Spinal cord (tissue), 10 donors: ENCODE results near the gene WDR17. TPM values are rescaled to one million over a fixed set of nuclear protein-coding genes. Genes with fewer than 3 reads are reported as not detected.

ENCODE experiments used
- DNase-seq, 6 donors: peaks; one replicate each; pipeline versions ENCODE4 v3.0.0 to v3.0.0-alpha.2; 2013 to 2015; ENCODE audit warnings: low spot score in 6 of 6, low read depth in 4 of 6
- H3K27ac ChIP-seq: one replicate; pipeline ENCODE4 v1.5.1; 2013; ENCODE audit warnings: low read depth, low read length, control low read depth
- H3K27me3 ChIP-seq: one replicate; pipeline ENCODE4 v1.6.1; 2013; ENCODE audit warnings: low read length; ENCODE audit not compliant: control insufficient read depth, insufficient read depth
- H3K36me3 ChIP-seq: one replicate; pipeline ENCODE4 v1.6.1; 2013; ENCODE audit warnings: low read length; ENCODE audit not compliant: control insufficient read depth, insufficient read depth
- H3K4me1 ChIP-seq: one replicate; pipeline ENCODE4 v1.6.1; 2013; ENCODE audit warnings: low read length; ENCODE audit not compliant: control insufficient read depth, insufficient read depth
- H3K4me3 ChIP-seq: one replicate; pipeline ENCODE4 v1.5.1; 2013; ENCODE audit warnings: low read depth, low read length, control low read depth
- H3K9me3 ChIP-seq: one replicate; pipeline ENCODE4 v1.6.1; 2013; ENCODE audit warnings: low read length; ENCODE audit not compliant: control insufficient read depth, insufficient read depth
- WGBS: methylation state at CpG from one replicate; pipeline ENCODE4 v1.1.5; 2013; ENCODE audit warnings: missing lambda C conversion rate; ENCODE audit not compliant: insufficient coverage; 5-methylcytosine and 5-hydroxymethylcytosine counted together
- polyA plus RNA-seq, 2 donors: library from polyadenylated mRNA; unstranded; fragments of 120-200 nt; gene quantifications; one replicate each; pipeline ENCODE4 v1.2.1, GENCODE V29; 2013; ENCODE audit not compliant: insufficient read length in 2 of 2
- total RNA-seq, 2 donors: library from RNA; depleted of rRNA in 1 of 2; stranded (reverse); fragments of 120-200 nt in 1 of 2; fragments of >200 nt in 1 of 2; gene quantifications; one replicate each; pipeline versions ENCODE4 v1.2.3 to v1.2.4, GENCODE V29; 2013 to 2014
- donor health status: healthy.

The WDR17 gene
- total and polyA plus RNA-seq, 4 donors: 20.3 to 42.5 (median 28.2) TPM

GRCh38 chr4:176038789-176039188 lies 26.9 kb upstream of the WDR17 start:
- Histone ChIP-seq H3K27me3 (no peaks in the 10 kb centered on the region), H3K36me3 (no peaks in the 10 kb centered on the region), H3K27ac (no peak overlapping the region), H3K4me1 (peaks cover 2% of the 10 kb centered on the region), H3K4me3 (no peak overlapping the region), H3K9me3 (no peaks in the 10 kb centered on the region)
- WGBS: no CpG with 5 or more reads among the region's 5 CpGs
- DNase-seq: no peak

DNA sequence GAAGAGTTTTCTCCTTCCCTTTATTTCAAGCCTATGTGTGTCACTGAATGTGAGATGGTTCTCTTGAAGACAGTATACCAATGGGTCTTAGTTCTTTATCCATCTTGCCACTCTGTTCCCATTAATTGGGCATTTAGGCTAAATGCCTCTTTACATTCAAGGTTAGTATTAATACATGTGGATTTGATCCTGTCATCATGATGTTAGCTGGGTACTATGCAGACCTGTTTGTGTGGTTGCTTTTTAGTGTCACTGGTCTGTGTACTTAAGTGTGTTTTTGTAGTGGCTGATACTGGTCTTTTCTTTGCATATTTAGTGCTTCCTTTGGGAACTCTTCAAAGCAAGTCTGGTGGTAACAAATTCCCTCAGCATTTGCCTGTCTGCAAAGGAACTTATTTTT lies 23.4 kb upstream of the WDR17 start:
- Histone ChIP-seq H3K9me3 (no peaks in the 10 kb centered on the region), H3K27ac (no peak overlapping the region), H3K27me3 (no peaks in the 10 kb centered on the region), H3K4me3 (no peak overlapping the region), H3K4me1 (peaks cover 13% of the 10 kb centered on the region), H3K36me3 (no peaks in the 10 kb centered on the region)
- DNase-seq: no peak

GRCh38 chr4:176043838-176044588 lies 21.6 kb upstream of the WDR17 start:
- DNase-seq: no peak
- 63% methylated on average over 9 of the region's 9 CpGs for WGBS
- H3K9me3 ChIP-seq: no peaks in the 10 kb centered on the region
- peaks cover 13% of the 10 kb centered on the region for H3K4me1 ChIP-seq
- no peak overlapping the region for H3K4me3 ChIP-seq
- no peaks in the 10 kb centered on the region for H3K27me3 ChIP-seq
- no peaks in the 10 kb centered on the region for H3K36me3 ChIP-seq
- peak overlapping the region; percentile 85 for H3K27ac ChIP-seq

- Histone ChIP-seq H3K27me3 (no peaks in the 10 kb centered on the region), H3K4me1 (peaks cover 13% of the 10 kb centered on the region), H3K36me3 (no peaks in the 10 kb centered on the region), H3K4me3 (no peak overlapping the region), H3K27ac (peak overlapping the region; percentile 85), H3K9me3 (no peaks in the 10 kb centered on the region)
- DNase-seq: peak in 5 of 6 donors; percentile 63 to 96 (median 75)
- 43% methylated on average over 4 of the region's 4 CpGs for WGBS
These were observed 21.1 kb upstream of the WDR17 start for GRCh38 chr4:176044589-176044951.

GRCh38 chr4:176048631-176049030 lies 17.0 kb upstream of the WDR17 start:
- WGBS: 95% methylated on average over 1 of the region's 4 CpGs

GRCh38 chr4:176052744-176053143 lies 12.9 kb upstream of the WDR17 start:
- Histone ChIP-seq H3K27ac (no peak overlapping the region), H3K27me3 (no peaks in the 10 kb centered on the region), H3K36me3 (no peaks in the 10 kb centered on the region), H3K4me3 (no peak overlapping the region), H3K9me3 (no peaks in the 10 kb centered on the region), H3K4me1 (no peaks in the 10 kb centered on the region)
- 89% methylated on average over 4 of the region's 6 CpGs for WGBS
- no peak for DNase-seq

More at GRCh38 chr4:176048631-176049030, 17.0 kb upstream of the WDR17 start:
- Histone ChIP-seq H3K4me3 (no peak overlapping the region), H3K27me3 (no peaks in the 10 kb centered on the region), H3K36me3 (no peaks in the 10 kb centered on the region), H3K27ac (no peak overlapping the region), H3K9me3 (no peaks in the 10 kb centered on the region), H3K4me1 (peaks cover 12% of the 10 kb centered on the region)
- no peak for DNase-seq

GRCh38 chr4:176053785-176054184 lies 11.9 kb upstream of the WDR17 start:
- Histone ChIP-seq H3K4me3 (no peak overlapping the region), H3K36me3 (no peaks in the 10 kb centered on the region), H3K27ac (no peak overlapping the region), H3K4me1 (no peaks in the 10 kb centered on the region), H3K9me3 (no peaks in the 10 kb centered on the region), H3K27me3 (no peaks in the 10 kb centered on the region)
- WGBS: no CpG with 5 or more reads among the region's 2 CpGs
- DNase-seq: no peak

GRCh38 chr4:176054942-176055341 lies 10.7 kb upstream of the WDR17 start:
- Histone ChIP-seq H3K27ac (no peak overlapping the region), H3K9me3 (no peaks in the 10 kb centered on the region), H3K36me3 (no peaks in the 10 kb centered on the region), H3K4me3 (no peak overlapping the region), H3K4me1 (no peaks in the 10 kb centered on the region), H3K27me3 (no peaks in the 10 kb centered on the region)
- WGBS: no CpG with 5 or more reads among the region's 2 CpGs
- peak in 3 of 6 donors; percentile 12 to 58 (median 52) for DNase-seq

DNA sequence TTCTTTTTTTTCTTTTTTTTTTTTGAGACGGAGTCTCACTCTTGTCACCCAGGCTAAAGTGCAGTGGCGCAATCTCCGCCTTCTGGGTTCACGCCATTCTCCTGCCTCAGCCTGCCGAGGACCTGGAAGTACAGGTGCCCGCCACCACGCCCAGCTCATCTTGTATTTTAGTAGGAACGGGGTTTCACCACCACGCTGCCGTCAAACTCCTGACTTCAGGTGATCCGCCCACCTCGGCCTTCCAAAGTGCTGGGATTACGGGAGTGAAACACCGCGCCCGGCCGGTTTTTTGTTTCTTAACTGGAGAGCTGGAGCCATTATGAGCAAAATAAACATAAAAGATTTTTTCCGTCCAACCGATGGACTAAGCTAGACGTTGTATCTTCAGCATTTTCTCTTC lies 1.9 kb upstream of the WDR17 start:
- WGBS: 91% methylated on average over 15 of the region's 20 CpGs
- no peaks in the 10 kb centered on the region for H3K4me1 ChIP-seq
- no peaks in the 10 kb centered on the region for H3K9me3 ChIP-seq
- no peaks in the 10 kb centered on the region for H3K27me3 ChIP-seq
- no peaks in the 10 kb centered on the region for H3K36me3 ChIP-seq
- DNase-seq: no peak
- H3K4me3 ChIP-seq: no peak overlapping the region
- H3K27ac ChIP-seq: no peak overlapping the region

GRCh38 chr4:176064539-176064938 lies 1.1 kb upstream of the WDR17 start:
- H3K36me3 ChIP-seq: no peaks in the 10 kb centered on the region
- H3K27ac ChIP-seq: no peak overlapping the region
- no peaks in the 10 kb centered on the region for H3K9me3 ChIP-seq
- no peak overlapping the region for H3K4me3 ChIP-seq
- no peak for DNase-seq
- H3K27me3 ChIP-seq: no peaks in the 10 kb centered on the region
- 100% methylated on average over 1 of the region's 2 CpGs for WGBS
- no peaks in the 10 kb centered on the region for H3K4me1 ChIP-seq
